Neural progenitor cell (in vitro differentiated cells): ENCODE data around the gene RPS6KA3. TPM values are rescaled to one million over a fixed set of nuclear protein-coding genes. Genes with fewer than 3 reads are reported as not detected.
A peak's percentile ranks its signal among the peaks of the same experiment; 100 is the strongest.

Experiments
- DNase-seq: peaks from one replicate; pipeline ENCODE4 v3.0.0-alpha.2; 2016; ENCODE audit warnings: low spot score
- H2AFZ ChIP-seq: fragments of 200-600 bp; sonication (generic); replicated peaks from 2 replicates; pipeline ENCODE4 v1.6.1; 2016; ENCODE audit warnings: antibody characterized with exemption
- H3F3A ChIP-seq: fragments of 200-600 bp; sonication (generic); 2 replicates; pipeline ENCODE4 v1.6.1; 2016; ENCODE audit warnings: antibody characterized with exemption, low read depth
- H3K27ac ChIP-seq: fragments of 200-600 bp; sonication (generic); 2 replicates; pipeline ENCODE4 v1.5.1; 2016; ENCODE audit warnings: mild to moderate bottlenecking
- H3K27me3 ChIP-seq: fragments of 200-600 bp; sonication (generic); 2 replicates; pipeline ENCODE4 v1.6.1; 2016; ENCODE audit warnings: mild to moderate bottlenecking, moderate library complexity
- H3K36me3 ChIP-seq: fragments of 200-600 bp; sonication (generic); 2 replicates; pipeline ENCODE4 v1.5.1; 2016
- H3K4me1 ChIP-seq: fragments of 200-600 bp; sonication (generic); 2 replicates; pipeline ENCODE4 v1.6.1; 2016; ENCODE audit warnings: mixed run types
- H3K4me2 ChIP-seq: fragments of 200-600 bp; sonication (generic); 2 replicates; pipeline ENCODE4 v1.6.1; 2016
- H3K4me3 ChIP-seq: fragments of 200-600 bp; sonication (generic); 2 replicates; pipeline ENCODE4 v1.5.1; 2016
- H3K79me2 ChIP-seq: fragments of 200-600 bp; sonication (generic); 2 replicates; pipeline ENCODE4 v1.6.1; 2016; ENCODE audit warnings: low read depth
- H3K9ac ChIP-seq: fragments of 200-600 bp; sonication (generic); 2 replicates; pipeline ENCODE4 v1.6.1; 2016
- H3K9me3 ChIP-seq: fragments of 200-600 bp; sonication (generic); 2 replicates; pipeline ENCODE4 v1.5.1; 2016; ENCODE audit warnings: low read depth
- H4K20me1 ChIP-seq: fragments of 200-600 bp; sonication (generic); 2 replicates; pipeline ENCODE4 v1.6.1; 2016; ENCODE audit warnings: low read depth
- H3K27ac Mint-ChIP-seq: 3 replicates; pipeline ENCODE4 v1.8.0; 2021; ENCODE audit warnings: mixed read lengths
- H3K27me3 Mint-ChIP-seq: 2 replicates; pipeline ENCODE4 v1.8.0; 2022; ENCODE audit warnings: low read depth, mild to moderate bottlenecking, inconsistent platforms, moderate library complexity, mixed read lengths; ENCODE audit not compliant: insufficient read depth
- H3K36me3 Mint-ChIP-seq: 3 replicates; pipeline ENCODE4 v1.8.0; 2021; ENCODE audit warnings: mixed read lengths
- H3K4me1 Mint-ChIP-seq: 3 replicates; pipeline ENCODE4 v1.8.0; 2021; ENCODE audit warnings: mixed read lengths
- H3K4me3 Mint-ChIP-seq: 3 replicates; pipeline ENCODE4 v1.8.0; 2021; ENCODE audit warnings: mild to moderate bottlenecking, moderate library complexity, mixed read lengths
- H3K9me3 Mint-ChIP-seq: 3 replicates; pipeline ENCODE4 v1.8.0; 2020; ENCODE audit warnings: mixed read lengths
- EZH2 ChIP-seq: fragments of 200-600 bp; sonication (generic); IDR thresholded peaks from 2 replicates; pipeline ENCODE4 v1.6.1; 2017; ENCODE audit warnings: antibody characterized with exemption, mild to moderate bottlenecking, moderate library complexity
- EZH2phosphoT487 ChIP-seq: fragments of 200-600 bp; sonication (generic); IDR thresholded peaks from 2 replicates; pipeline ENCODE4 v1.6.1; 2017; ENCODE audit warnings: antibody characterized with exemption
- total RNA-seq: library from RNA; depleted of rRNA; stranded (reverse); fragments of >200 nt; gene quantifications from 2 replicates; pipeline ENCODE4 v1.2.3, GENCODE V29; 2015; ENCODE audit warnings: low replicate concordance
- TF ChIP-seq, protein P1 (sequence below): fragments of 200-600 bp; sonication (generic); IDR thresholded peaks from 2 replicates; pipeline ENCODE4 v1.5.1; 2017; ENCODE audit warnings: antibody characterized with exemption, mild to moderate bottlenecking

Gene RPS6KA3
- total RNA-seq, result 20.9 and 32.2 TPM in 2 replicates

- H3K79me2 ChIP-seq, result peaks cover 43% of the 10 kb centered on the region
- Mint-ChIP-seq H3K27me3 (peaks cover 7% of the 10 kb centered on the region), H3K4me1 (peaks cover 9% of the 10 kb centered on the region)
Measured at GRCh38 chrX:20266810-20267606, at the start of gene RPS6KA3. RPS6KA3 (minus strand) TSS chrX:20266909; CDS start chrX:20266632, 277 bp downstream.

GRCh38 chrX:20315140-20315539 lies 48.4 kb upstream of the RPS6KA3 start:
- no peaks in the 10 kb centered on the region for H3K36me3 Mint-ChIP-seq
- Histone ChIP-seq H2AFZ (no peak overlapping the region), H3K4me3 (no peak overlapping the region), H3K4me2 (no peak overlapping the region), H3K79me2 (no peaks in the 10 kb centered on the region), H3K9me3 (no peaks in the 10 kb centered on the region), H3K27ac (no peak overlapping the region), H3K36me3 (no peaks in the 10 kb centered on the region), H3F3A (no peaks in the 10 kb centered on the region), H4K20me1 (no peaks in the 10 kb centered on the region), H3K27me3 (no peaks in the 10 kb centered on the region), H3K9ac (no peak overlapping the region), H3K4me1 (no peaks in the 10 kb centered on the region)
- H3K27me3 Mint-ChIP-seq, result peaks cover 2% of the 10 kb centered on the region
- H3K27ac Mint-ChIP-seq, result no peak overlapping the region
- H3K4me3 Mint-ChIP-seq, result no peak overlapping the region
- TF ChIP-seq, protein P1, sequence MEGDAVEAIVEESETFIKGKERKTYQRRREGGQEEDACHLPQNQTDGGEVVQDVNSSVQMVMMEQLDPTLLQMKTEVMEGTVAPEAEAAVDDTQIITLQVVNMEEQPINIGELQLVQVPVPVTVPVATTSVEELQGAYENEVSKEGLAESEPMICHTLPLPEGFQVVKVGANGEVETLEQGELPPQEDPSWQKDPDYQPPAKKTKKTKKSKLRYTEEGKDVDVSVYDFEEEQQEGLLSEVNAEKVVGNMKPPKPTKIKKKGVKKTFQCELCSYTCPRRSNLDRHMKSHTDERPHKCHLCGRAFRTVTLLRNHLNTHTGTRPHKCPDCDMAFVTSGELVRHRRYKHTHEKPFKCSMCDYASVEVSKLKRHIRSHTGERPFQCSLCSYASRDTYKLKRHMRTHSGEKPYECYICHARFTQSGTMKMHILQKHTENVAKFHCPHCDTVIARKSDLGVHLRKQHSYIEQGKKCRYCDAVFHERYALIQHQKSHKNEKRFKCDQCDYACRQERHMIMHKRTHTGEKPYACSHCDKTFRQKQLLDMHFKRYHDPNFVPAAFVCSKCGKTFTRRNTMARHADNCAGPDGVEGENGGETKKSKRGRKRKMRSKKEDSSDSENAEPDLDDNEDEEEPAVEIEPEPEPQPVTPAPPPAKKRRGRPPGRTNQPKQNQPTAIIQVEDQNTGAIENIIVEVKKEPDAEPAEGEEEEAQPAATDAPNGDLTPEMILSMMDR, result no peak
- TF ChIP-seq EZH2phosphoT487 (no peak), EZH2 (no peak)
- H3K4me1 Mint-ChIP-seq, result no peaks in the 10 kb centered on the region
- DNase-seq, result no peak
- H3K9me3 Mint-ChIP-seq, result no peaks in the 10 kb centered on the region

More at GRCh38 chrX:20266810-20267606, at the start of gene RPS6KA3:
- no peaks in the 10 kb centered on the region for H3K4me1 ChIP-seq
- peaks cover 33% of the 10 kb centered on the region for H4K20me1 ChIP-seq
- H3K36me3 Mint-ChIP-seq, result no peaks in the 10 kb centered on the region
- peak; percentile 89 for DNase-seq
- H3F3A ChIP-seq, result peaks cover 4% of the 10 kb centered on the region
- peak within 1 kb of the TSS; percentile 95 for H3K4me3 Mint-ChIP-seq
- peak within 1 kb of the TSS; percentile 81 for H3K4me2 ChIP-seq
- H3K9me3 ChIP-seq, result no peaks in the 10 kb centered on the region
- peaks cover 42% of the 10 kb centered on the region for H3K27me3 ChIP-seq
- peak within 1 kb of the TSS; percentile 77 for H3K4me3 ChIP-seq
- peak within 1 kb of the TSS; percentile 35 for H3K9ac ChIP-seq
- H3K27ac Mint-ChIP-seq, result peak within 1 kb of the TSS; percentile 66
- no peak within 1 kb of the TSS for H3K27ac ChIP-seq
- no peaks in the 10 kb centered on the region for H3K9me3 Mint-ChIP-seq
- TF ChIP-seq EZH2phosphoT487 (no peak), EZH2 (no peak)
- TF ChIP-seq, protein P1, result no peak
- peak within 1 kb of the TSS; percentile 26 for H2AFZ ChIP-seq
- H3K36me3 ChIP-seq, result no peaks in the 10 kb centered on the region

DNA sequence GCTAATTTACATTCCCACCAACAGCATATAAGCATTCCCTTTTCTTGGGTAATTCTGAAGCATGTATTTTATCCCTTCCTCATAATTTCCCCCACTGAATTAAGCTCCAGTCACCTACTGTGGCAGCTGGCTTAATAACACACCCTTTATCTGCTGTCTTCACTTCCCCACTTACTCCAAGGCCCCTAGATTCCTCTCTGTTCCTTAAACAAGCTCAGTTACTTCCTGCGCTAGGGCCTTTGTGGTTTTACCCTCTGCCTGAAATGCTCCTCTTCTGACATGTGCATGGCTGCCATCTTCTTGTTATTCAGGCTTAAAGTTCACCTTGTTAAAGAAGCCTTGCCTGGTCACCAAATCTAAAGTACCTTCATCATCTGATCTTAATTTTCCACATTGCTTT lies 47.2 kb upstream of the RPS6KA3 start:
- H3K27me3 Mint-ChIP-seq, result peaks cover 2% of the 10 kb centered on the region

More for the DNA sequence above, 47.2 kb upstream of the RPS6KA3 start:
- DNase-seq, result no peak
- TF ChIP-seq EZH2 (no peak), EZH2phosphoT487 (no peak)
- TF ChIP-seq, protein P1, result no peak
- Histone ChIP-seq H3K27me3 (no peaks in the 10 kb centered on the region), H4K20me1 (no peaks in the 10 kb centered on the region), H3K36me3 (no peaks in the 10 kb centered on the region), H3K4me3 (no peak overlapping the region), H3K27ac (no peak overlapping the region), H2AFZ (no peak overlapping the region), H3F3A (no peaks in the 10 kb centered on the region), H3K9ac (no peak overlapping the region), H3K4me2 (no peak overlapping the region), H3K9me3 (no peaks in the 10 kb centered on the region), H3K4me1 (no peaks in the 10 kb centered on the region), H3K79me2 (no peaks in the 10 kb centered on the region)
- no peak overlapping the region for H3K27ac Mint-ChIP-seq
- no peaks in the 10 kb centered on the region for H3K4me1 Mint-ChIP-seq
- no peaks in the 10 kb centered on the region for H3K9me3 Mint-ChIP-seq
- H3K36me3 Mint-ChIP-seq, result no peaks in the 10 kb centered on the region
- no peak overlapping the region for H3K4me3 Mint-ChIP-seq
